Kidney (tissue), 14 donors: ENCODE results near the gene COBL. TPM values are rescaled to one million over a fixed set of nuclear protein-coding genes. Genes with fewer than 3 reads are reported as not detected.

Source experiments
- DNase-seq, 5 donors: peaks; one replicate each; pipeline ENCODE4 v3.0.0-alpha.2; 2013 to 2020
- FAIRE-seq: peaks from 2 replicates; lab custom pipeline; 2012; peaks lifted over from hg19 to GRCh38; lab: Jason Lieb, UNC
- H3K27ac ChIP-seq, 2 donors: one replicate each; pipeline ENCODE4 v1.7.0; 2013; ENCODE audit warnings: low read depth in 2 of 2, low read length in 2 of 2, inconsistent platforms in 1 of 2
- H3K27me3 ChIP-seq: one replicate; pipeline ENCODE4 v1.7.1; 2013; ENCODE audit warnings: low read length, inconsistent platforms; ENCODE audit not compliant: control insufficient read depth, insufficient read depth
- H3K36me3 ChIP-seq, 3 donors: one replicate each; pipeline versions ENCODE4 v1.7.0 to v1.7.1; 2013; ENCODE audit warnings: low read length in 3 of 3, control low read depth in 1 of 3, inconsistent platforms in 1 of 3; ENCODE audit not compliant: insufficient read depth in 3 of 3, control insufficient read depth in 2 of 3
- H3K4me1 ChIP-seq, 3 donors: one replicate each; pipeline versions ENCODE4 v1.7.0 to v1.7.1; 2013; ENCODE audit warnings: low read length in 3 of 3, inconsistent platforms in 1 of 3, low read depth in 1 of 3; ENCODE audit not compliant: control insufficient read depth in 2 of 3, insufficient read depth in 2 of 3
- H3K4me3 ChIP-seq, 3 donors: one replicate each; pipeline versions ENCODE4 v1.7.0 to v1.8.1; 2013; ENCODE audit warnings: low read length in 3 of 3, control low read depth in 1 of 3, inconsistent platforms in 1 of 3
- H3K9ac ChIP-seq, 3 donors: one replicate each; pipeline versions ENCODE4 v1.7.0 to v1.7.1; 2013; ENCODE audit warnings: low read length in 3 of 3, control low read depth in 1 of 3, inconsistent platforms in 1 of 3
- H3K9me3 ChIP-seq, 3 donors: one replicate each; pipeline versions ENCODE4 v1.7.0 to v1.7.1; 2013; ENCODE audit warnings: low read length in 3 of 3, control low read depth in 1 of 3, inconsistent platforms in 1 of 3; ENCODE audit not compliant: control insufficient read depth in 2 of 3, insufficient read depth in 1 of 3
- CTCF ChIP-seq: IDR thresholded peaks from 3 replicates; pipeline ENCODE4 v1.5.1; 2012; ENCODE audit warnings: mild to moderate bottlenecking, moderate library complexity, borderline replicate concordance; ENCODE audit not compliant: insufficient read depth; ENCODE audit errors: extremely low read depth
- intact Hi-C: fragments of 100-400 bp; cut with DNase I; formaldehyde crosslinking; loops from one replicate; pipeline ENCODE4 v1.11.1; 2022
- polyA plus RNA-seq: library from polyadenylated mRNA; stranded (reverse); fragments of 350-450 nt; fragmentation: Illumina TruSeq; extraction: RNeasy Lipid Tissue Mini Kit (QIAGEN cat#74804); gene quantifications from one replicate; pipeline ENCODE4 v1.2.3, GENCODE V29; 2014; ENCODE audit warnings: low read depth, low replicate concordance; ENCODE audit not compliant: insufficient read depth
- total RNA-seq: library from RNA; stranded (reverse); fragmentation: NEBNext Ultra II Directional; extraction: Animal tissue kit (Norgen Biotek cat#: 25700); gene quantifications from one replicate; pipeline ENCODE4 v1.2.1, GENCODE V29; 2021
- donor health status: control.
- donor health status: control.
- donor health status: control.
- donor health status: control.
- donor health status: control.
- donor health status: DM: yes; HTN: yes; CAD: no.
- donor health status: Normal renal cell carcinoma (clear cell type).

Gene COBL
- total and polyA plus RNA-seq, 2 donors from 2014 or later = 9.8 to 42.7 TPM

DNA sequence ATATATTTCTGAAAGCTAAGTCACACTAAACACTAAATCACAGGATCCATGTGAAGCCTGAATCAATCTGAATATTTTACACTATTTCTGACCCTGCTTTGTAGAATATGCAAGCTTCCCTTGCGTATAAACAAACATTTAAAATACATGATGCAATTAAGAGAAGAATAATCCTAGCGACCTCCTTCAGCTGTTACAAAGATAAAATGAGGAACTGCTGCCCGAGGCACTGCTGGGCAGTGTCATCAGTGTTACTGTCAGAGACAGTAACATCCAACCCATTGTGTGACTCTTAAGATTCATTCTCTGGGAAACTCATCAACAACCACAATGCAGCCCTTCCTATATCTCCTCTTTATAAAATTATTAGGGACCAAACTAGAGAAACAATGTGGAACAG lies 61.6 kb downstream of the COBL start:
- Histone ChIP-seq H3K4me3 (no peak overlapping the region), H3K27ac (no peak overlapping the region), H3K9me3 (no peaks in the 10 kb centered on the region), H3K27me3 (no peaks in the 10 kb centered on the region), H3K4me1 (peaks cover 0 to 4% (median 0%) of the 10 kb centered on the region in 3 donors), H3K36me3 (no peaks in the 10 kb centered on the region), H3K9ac (no peak overlapping the region)
- FAIRE-seq (no peak), DNase-seq (no peak)
- no peak for TF ChIP-seq CTCF
- intact Hi-C loops = no loop called here

GRCh38 chr7:51253157-51253556 lies 63.5 kb downstream of the COBL start:
- no peaks in the 10 kb centered on the region for H3K9me3 ChIP-seq
- no peak overlapping the region for H3K4me3 ChIP-seq
- H3K27me3 ChIP-seq = no peaks in the 10 kb centered on the region
- no peak for DNase-seq
- no peak for FAIRE-seq
- H3K36me3 ChIP-seq = no peaks in the 10 kb centered on the region
- intact Hi-C loops = no loop called here
- peaks cover 0 to 4% (median 0%) of the 10 kb centered on the region in 3 donors for H3K4me1 ChIP-seq
- H3K9ac ChIP-seq = no peak overlapping the region
- no peak overlapping the region for H3K27ac ChIP-seq
- TF ChIP-seq CTCF = no peak

DNA sequence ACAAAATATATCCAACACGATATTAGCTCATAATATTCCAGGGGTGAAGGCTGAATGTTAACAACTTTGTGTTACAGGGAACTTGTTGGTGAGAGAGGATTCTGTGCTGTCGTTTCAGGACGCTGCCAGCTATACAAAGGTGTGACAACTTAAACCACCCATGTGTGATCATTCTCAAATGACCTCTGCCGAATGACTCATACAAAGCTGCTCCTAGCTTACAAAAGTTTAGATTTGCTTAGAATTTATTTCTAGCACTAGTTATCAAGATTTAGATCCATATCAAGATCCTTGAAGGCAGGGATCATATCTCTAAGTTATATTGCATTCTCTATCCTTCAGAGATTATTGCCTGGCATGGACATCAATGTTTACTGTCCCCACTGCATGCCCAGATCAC lies 65.3 kb downstream of the COBL start:
- H3K36me3 ChIP-seq = no peaks in the 10 kb centered on the region
- H3K9me3 ChIP-seq = no peaks in the 10 kb centered on the region
- no peak overlapping the region for H3K27ac ChIP-seq
- TF ChIP-seq CTCF = no peak
- peaks cover 0 to 4% (median 0%) of the 10 kb centered on the region in 3 donors for H3K4me1 ChIP-seq
- H3K9ac ChIP-seq = no peak overlapping the region
- H3K4me3 ChIP-seq = no peak overlapping the region
- H3K27me3 ChIP-seq = no peaks in the 10 kb centered on the region
- FAIRE-seq = no peak
- intact Hi-C loops = no loop called here
- DNase-seq = no peak

DNA sequence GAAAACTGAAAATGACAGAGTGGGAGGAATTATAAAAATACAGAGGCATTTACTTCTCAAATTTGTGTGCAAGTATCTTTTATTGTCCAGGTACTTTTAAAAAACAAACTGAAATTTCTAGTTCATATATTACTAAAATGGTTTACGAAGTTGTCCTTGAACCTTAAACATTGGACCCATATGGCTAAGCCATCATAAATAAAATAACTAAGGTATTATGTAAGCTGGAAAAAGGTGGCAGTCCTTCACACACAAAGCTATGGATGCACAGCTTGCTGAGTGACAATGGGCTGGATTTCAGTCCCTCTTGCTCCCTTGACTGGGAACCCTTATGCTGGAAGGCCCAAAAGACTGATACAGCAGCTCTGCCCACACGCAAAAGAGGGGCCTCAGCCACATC lies 66.1 kb downstream of the COBL start:
- peaks cover 0 to 4% (median 0%) of the 10 kb centered on the region in 3 donors for H3K4me1 ChIP-seq
- no peak overlapping the region for H3K9ac ChIP-seq
- no peaks in the 10 kb centered on the region for H3K9me3 ChIP-seq
- no peak for TF ChIP-seq CTCF
- no peak overlapping the region for H3K27ac ChIP-seq
- no peaks in the 10 kb centered on the region for H3K27me3 ChIP-seq
- no peak for DNase-seq
- no peaks in the 10 kb centered on the region for H3K36me3 ChIP-seq
- no peak overlapping the region for H3K4me3 ChIP-seq
- intact Hi-C loops = no loop called here
- peak; percentile 46 for FAIRE-seq
